ENCODE data around the gene PCDHGB5.

Gene PCDHGB5

DNA sequence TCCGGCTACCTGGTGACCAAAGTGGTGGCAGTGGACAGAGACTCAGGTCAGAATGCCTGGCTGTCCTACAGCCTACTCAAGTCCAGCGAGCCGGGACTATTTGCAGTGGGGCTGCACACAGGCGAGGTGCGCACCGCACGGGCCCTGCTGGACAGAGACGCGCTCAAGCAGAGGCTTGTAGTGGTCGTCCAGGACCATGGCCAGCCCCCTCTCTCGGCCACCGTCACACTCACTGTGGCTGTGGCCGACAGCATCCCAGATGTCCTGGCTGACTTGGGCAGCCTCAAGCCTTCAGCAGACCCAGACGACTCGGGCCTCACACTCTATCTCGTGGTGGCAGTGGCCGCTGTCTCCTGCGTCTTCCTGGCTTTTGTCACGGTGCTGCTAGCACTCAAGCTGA is 40.8 kb upstream of the PCDHGB5 start:
- TF ChIP-seq, protein P1, sequence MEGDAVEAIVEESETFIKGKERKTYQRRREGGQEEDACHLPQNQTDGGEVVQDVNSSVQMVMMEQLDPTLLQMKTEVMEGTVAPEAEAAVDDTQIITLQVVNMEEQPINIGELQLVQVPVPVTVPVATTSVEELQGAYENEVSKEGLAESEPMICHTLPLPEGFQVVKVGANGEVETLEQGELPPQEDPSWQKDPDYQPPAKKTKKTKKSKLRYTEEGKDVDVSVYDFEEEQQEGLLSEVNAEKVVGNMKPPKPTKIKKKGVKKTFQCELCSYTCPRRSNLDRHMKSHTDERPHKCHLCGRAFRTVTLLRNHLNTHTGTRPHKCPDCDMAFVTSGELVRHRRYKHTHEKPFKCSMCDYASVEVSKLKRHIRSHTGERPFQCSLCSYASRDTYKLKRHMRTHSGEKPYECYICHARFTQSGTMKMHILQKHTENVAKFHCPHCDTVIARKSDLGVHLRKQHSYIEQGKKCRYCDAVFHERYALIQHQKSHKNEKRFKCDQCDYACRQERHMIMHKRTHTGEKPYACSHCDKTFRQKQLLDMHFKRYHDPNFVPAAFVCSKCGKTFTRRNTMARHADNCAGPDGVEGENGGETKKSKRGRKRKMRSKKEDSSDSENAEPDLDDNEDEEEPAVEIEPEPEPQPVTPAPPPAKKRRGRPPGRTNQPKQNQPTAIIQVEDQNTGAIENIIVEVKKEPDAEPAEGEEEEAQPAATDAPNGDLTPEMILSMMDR (IDR thresholded peaks at IDR 0.05; ENCODE audit: low read depth, low read length, missing control alignments): no peak
- no peak for DNase-seq (ENCODE audit: extremely low read depth, low read depth)
- no peak overlapping the region for H3K4me3 ChIP-seq (replicated peaks; ENCODE audit: low read depth, low read length)

DNA sequence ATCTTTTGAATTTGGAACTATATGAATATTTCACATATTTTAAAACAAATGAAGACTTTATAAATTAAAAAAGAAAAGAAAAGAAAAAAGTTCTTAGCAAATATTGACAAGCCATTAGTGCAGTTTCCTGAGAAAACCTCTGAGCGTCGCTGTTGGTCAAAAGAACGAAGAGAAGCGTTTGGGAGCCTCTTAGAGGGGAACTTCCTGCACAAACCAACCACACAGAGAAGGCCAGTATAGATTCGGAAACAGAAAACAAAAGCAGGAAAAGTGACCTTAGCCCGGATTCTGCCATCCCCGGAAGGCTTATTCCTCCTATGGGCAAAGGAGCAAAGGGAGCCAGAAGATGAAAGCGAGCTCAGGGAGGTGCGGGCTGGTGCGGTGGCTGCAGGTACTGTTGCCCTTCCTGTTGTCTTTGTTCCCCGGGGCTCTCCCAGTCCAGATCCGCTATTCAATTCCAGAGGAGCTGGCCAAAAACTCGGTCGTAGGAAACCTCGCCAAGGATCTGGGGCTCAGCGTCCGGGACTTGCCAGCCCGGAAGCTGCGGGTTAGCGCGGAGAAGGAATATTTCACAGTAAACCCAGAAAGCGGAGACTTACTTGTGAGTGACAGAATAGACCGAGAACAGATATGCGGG is 37.8 kb upstream of the PCDHGB5 start, which contains the start of gene PCDHGB2:
TSS of gene PCDHGB2 (plus strand) at position 205 of the 637 bp plus-strand sequence. CDS start at position 347, 142 bp downstream.
- TF ChIP-seq, protein P1 (IDR thresholded peaks at IDR 0.05; ENCODE audit: low read depth, low read length, missing control alignments): peak; percentile 39
- peak within 1 kb of the TSS; percentile 27 for H3K4me3 ChIP-seq (replicated peaks; ENCODE audit: low read depth, low read length)
- DNase-seq (ENCODE audit: extremely low read depth, low read depth): no peak

DNA sequence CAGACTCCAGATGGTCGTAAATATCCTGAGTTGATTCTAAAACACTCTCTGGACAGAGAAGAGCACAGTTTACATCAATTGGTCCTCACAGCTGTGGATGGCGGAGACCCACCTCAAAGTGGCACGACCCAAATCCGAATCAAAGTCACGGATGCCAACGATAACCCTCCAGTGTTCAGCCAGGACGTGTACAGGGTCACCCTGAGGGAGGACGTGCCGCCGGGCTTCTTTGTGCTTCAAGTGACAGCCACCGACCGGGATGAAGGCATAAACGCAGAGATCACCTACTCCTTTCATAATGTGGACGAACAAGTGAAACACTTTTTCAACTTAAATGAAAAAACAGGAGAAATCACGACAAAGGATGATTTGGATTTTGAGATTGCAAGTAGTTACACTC is 37.1 kb upstream of the PCDHGB5 start:
- no peak for DNase-seq (ENCODE audit: extremely low read depth, low read depth)
- no peak overlapping the region for H3K4me3 ChIP-seq (replicated peaks; ENCODE audit: low read depth, low read length)
- TF ChIP-seq, protein P1 (IDR thresholded peaks at IDR 0.05; ENCODE audit: low read depth, low read length, missing control alignments): no peak

DNA sequence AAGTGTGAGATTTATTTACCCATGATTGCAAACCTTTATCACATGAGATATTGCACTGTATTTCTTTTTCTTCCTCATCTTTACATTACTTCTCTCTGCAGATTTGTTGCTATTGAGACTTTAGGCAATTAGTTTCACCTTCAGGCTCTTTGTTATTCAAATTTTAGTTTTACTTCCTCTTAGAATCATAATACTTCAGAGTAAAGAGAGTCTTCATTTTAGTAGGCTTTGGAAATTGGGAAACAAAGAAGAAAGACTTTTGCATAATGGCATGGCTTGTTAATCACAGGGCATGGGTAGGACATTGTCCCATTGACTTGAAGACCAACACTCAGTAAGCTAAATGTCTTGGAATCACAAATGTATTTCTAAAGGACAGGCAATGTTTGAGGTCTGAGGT is 35.0 kb upstream of the PCDHGB5 start:
- H3K4me3 ChIP-seq (replicated peaks; ENCODE audit: low read depth, low read length): no peak overlapping the region
- no peak for DNase-seq (ENCODE audit: extremely low read depth, low read depth)
- TF ChIP-seq, protein P1 (IDR thresholded peaks at IDR 0.05; ENCODE audit: low read depth, low read length, missing control alignments): no peak

DNA sequence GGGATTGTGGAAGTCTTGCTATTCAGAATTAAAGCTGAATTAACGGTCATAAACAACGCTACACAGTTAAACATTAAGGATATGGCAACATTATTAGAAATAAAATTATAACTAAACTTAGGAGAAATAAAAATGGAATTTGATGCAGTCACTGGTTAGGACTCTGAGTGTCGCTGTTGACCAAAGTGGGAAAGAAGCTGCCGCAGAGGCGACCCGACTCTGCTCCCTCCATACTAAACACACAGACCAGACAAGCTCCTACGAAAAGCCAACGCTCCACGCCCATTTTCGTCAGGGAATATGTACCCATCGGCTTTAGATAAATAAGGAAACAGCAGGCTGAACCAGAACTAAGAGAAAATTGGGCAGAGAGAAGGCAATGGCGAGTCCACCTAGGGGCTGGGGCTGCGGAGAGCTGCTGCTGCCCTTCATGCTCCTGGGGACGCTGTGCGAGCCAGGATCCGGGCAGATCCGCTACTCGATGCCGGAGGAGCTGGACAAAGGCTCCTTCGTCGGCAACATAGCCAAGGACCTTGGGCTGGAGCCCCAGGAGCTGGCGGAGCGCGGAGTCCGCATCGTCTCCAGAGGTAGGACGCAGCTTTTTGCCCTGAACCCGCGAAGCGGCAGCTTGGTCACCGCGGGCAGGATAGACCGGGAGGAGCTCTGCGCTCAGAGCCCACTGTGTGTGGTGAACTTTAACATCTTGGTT is 33.6 kb upstream of the PCDHGB5 start, which contains the start of gene PCDHGA5:
TSS of gene PCDHGA5 (plus strand) at position 211 of the 709 bp plus-strand sequence. CDS start at position 380, 169 bp downstream.
- TF ChIP-seq, protein P1 (IDR thresholded peaks at IDR 0.05; ENCODE audit: low read depth, low read length, missing control alignments): no peak
- H3K4me3 ChIP-seq (replicated peaks; ENCODE audit: low read depth, low read length): no peak within 1 kb of the TSS
- DNase-seq (ENCODE audit: extremely low read depth, low read depth): no peak

DNA sequence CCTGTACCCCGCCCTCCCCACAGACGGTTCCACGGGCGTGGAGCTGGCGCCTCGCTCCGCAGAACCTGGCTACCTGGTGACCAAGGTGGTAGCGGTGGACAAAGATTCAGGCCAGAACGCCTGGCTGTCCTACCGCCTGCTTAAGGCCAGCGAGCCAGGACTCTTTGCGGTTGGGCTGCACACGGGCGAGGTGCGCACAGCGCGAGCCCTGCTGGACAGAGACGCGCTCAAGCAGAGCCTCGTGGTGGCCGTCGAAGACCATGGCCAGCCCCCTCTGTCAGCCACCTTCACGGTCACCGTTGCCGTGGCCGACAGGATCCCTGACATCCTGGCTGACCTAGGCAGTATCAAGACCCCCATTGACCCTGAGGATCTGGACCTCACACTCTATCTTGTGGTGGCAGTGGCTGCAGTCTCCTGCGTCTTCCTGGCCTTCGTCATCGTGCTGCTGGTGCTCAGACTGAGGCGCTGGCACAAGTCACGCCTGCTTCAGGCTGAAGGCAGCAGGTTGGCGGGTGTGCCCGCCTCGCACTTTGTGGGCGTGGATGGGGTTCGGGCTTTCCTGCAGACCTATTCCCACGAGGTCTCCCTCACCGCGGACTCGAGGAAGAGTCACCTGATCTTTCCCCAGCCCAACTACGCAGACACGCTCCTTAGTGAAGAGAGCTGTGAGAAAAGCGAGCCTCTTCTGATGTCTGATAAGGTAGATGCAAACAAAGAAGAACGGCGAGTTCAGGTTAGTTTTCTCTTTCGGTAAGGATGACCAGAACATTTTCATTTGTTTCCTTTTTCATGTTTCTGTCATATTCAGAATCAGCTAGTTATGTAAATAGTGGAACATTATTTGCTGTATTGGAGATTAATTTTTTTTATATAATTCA is 31.5 kb upstream of the PCDHGB5 start:
- DNase-seq (ENCODE audit: extremely low read depth, low read depth): no peak
- TF ChIP-seq, protein P1 (IDR thresholded peaks at IDR 0.05; ENCODE audit: low read depth, low read length, missing control alignments): no peak
- no peak overlapping the region for H3K4me3 ChIP-seq (replicated peaks; ENCODE audit: low read depth, low read length)
